Loucy (cell line): Measurements from ENCODE around the gene MSANTD2.

Source experiments
- CTCF ChIP-seq: fragments of 200-600 bp; sonication (generic); conservative IDR thresholded peaks from 2 replicates; pipeline ENCODE4 v1.5.1; 2014; ENCODE audit warnings: mild to moderate bottlenecking, antibody characterized with exemption, low read length
- EZH2phosphoT487 ChIP-seq: fragments of 200-600 bp; IDR thresholded peaks from 2 replicates; pipeline ENCODE4 v1.6.1; 2018; ENCODE audit warnings: antibody characterized with exemption, mild to moderate bottlenecking, moderate library complexity, borderline replicate concordance

- TF ChIP-seq CTCF (no peak), EZH2phosphoT487 (no peak)
Measured at GRCh38 chr11:124801014-124801413, 808 bp upstream of the MSANTD2 start.
